HepG2 (cell line): Measurements from ENCODE around the gene CHEK2. TPM values are rescaled to one million over a fixed set of nuclear protein-coding genes. Genes with fewer than 3 reads are reported as not detected.

Experiments
- FOSL2 ChIP-seq: sonication (generic); formaldehyde crosslinking; IDR thresholded peaks from 2 replicates; pipeline ENCODE4 v1.4.0; 2020; ENCODE audit warnings: missing genetic modification reagents
- KAT7 ChIP-seq: IDR thresholded peaks from 2 replicates; pipeline ENCODE4 v1.6.1; 2018; ENCODE audit warnings: borderline replicate concordance, missing compliant biosample characterization
- KLF9 ChIP-seq: IDR thresholded peaks from 2 replicates; pipeline ENCODE4 v1.6.1; 2016; ENCODE audit warnings: low read depth
- LCORL ChIP-seq, 2 experiments: fragments of 450-650 bp in 1 of 2; sonication (generic) in 1 of 2; formaldehyde crosslinking in 1 of 2; IDR thresholded peaks; 2 replicates each; pipeline versions ENCODE4 v1.5.0 to v1.6.1; 2017 to 2020; ENCODE audit warnings: antibody characterized with exemption in 1 of 2, missing genetic modification reagents in 1 of 2
- MEIS1 ChIP-seq: sonication (generic); formaldehyde crosslinking; IDR thresholded peaks from 2 replicates; pipeline ENCODE4 v1.9.0; 2021; ENCODE audit warnings: mild to moderate bottlenecking, missing genetic modification reagents, moderate library complexity, borderline replicate concordance
- NFE2L1 ChIP-seq: sonication (generic); formaldehyde crosslinking; IDR thresholded peaks from 2 replicates; pipeline ENCODE4 v1.4.0; 2020; ENCODE audit warnings: missing genetic modification reagents, mild to moderate bottlenecking, borderline replicate concordance
- NR2F2 ChIP-seq: IDR thresholded peaks from 2 replicates; pipeline ENCODE4 v1.6.1; 2012; ENCODE audit warnings: low read depth, inconsistent platforms, borderline replicate concordance
- SMAD3 ChIP-seq: sonication (generic); formaldehyde crosslinking; IDR thresholded peaks from 2 replicates; pipeline ENCODE4 v1.4.0; 2020; ENCODE audit warnings: missing genetic modification reagents
- SP2 ChIP-seq: sonication (generic); formaldehyde crosslinking; IDR thresholded peaks from 2 replicates; pipeline ENCODE4 v1.5.1; 2020; ENCODE audit warnings: mild to moderate bottlenecking, missing genetic modification reagents
- TAF15 ChIP-seq: fragments of 200-400 bp; formaldehyde crosslinking; IDR thresholded peaks from one replicate; pipeline ENCODE4 v1.6.1; 2018; ENCODE audit warnings: mild to moderate bottlenecking, low read depth, low read length; ENCODE audit not compliant: poor library complexity, severe bottlenecking
- ZNF180 ChIP-seq: sonication (generic); formaldehyde crosslinking; IDR thresholded peaks from 2 replicates; pipeline ENCODE4 v1.4.0; 2020; ENCODE audit warnings: low read depth, missing genetic modification reagents, borderline replicate concordance
- ZNF20 ChIP-seq: sonication (generic); formaldehyde crosslinking; IDR thresholded peaks from 2 replicates; pipeline ENCODE4 v1.4.0; 2020; ENCODE audit warnings: mild to moderate bottlenecking, moderate library complexity, missing genetic modification reagents
- ZNF333 ChIP-seq: sonication (generic); formaldehyde crosslinking; IDR thresholded peaks from 2 replicates; pipeline ENCODE4 v1.4.0; 2020; ENCODE audit warnings: mild to moderate bottlenecking, missing genetic modification reagents, borderline replicate concordance
- ZNF530 ChIP-seq: sonication (generic); formaldehyde crosslinking; IDR thresholded peaks from 2 replicates; pipeline ENCODE4 v1.5.0; 2020; ENCODE audit warnings: low read depth, mild to moderate bottlenecking, missing genetic modification reagents
- ZNF557 ChIP-seq: sonication (generic); formaldehyde crosslinking; IDR thresholded peaks from 2 replicates; pipeline ENCODE4 v1.4.0; 2020; ENCODE audit warnings: missing genetic modification reagents
- ZNF619 ChIP-seq: sonication (generic); formaldehyde crosslinking; IDR thresholded peaks from 2 replicates; pipeline ENCODE4 v1.4.0; 2020; ENCODE audit warnings: mild to moderate bottlenecking, missing genetic modification reagents
- ZNF644 ChIP-seq: IDR thresholded peaks from 2 replicates; pipeline ENCODE4 v1.6.1; 2016; ENCODE audit warnings: low read depth
- ZNF749 ChIP-seq: sonication (generic); formaldehyde crosslinking; IDR thresholded peaks from 2 replicates; pipeline ENCODE4 v1.8.0; 2022; ENCODE audit warnings: mild to moderate bottlenecking, missing genetic modification reagents, moderate library complexity, borderline replicate concordance
- ZNF761 ChIP-seq: sonication (generic); formaldehyde crosslinking; conservative IDR thresholded peaks from 2 replicates; pipeline ENCODE4 v1.4.0; 2020; ENCODE audit warnings: mild to moderate bottlenecking, missing genetic modification reagents
- ZNF772 ChIP-seq: sonication (generic); formaldehyde crosslinking; IDR thresholded peaks from 2 replicates; pipeline ENCODE4 v1.5.0; 2020; ENCODE audit warnings: mild to moderate bottlenecking, missing genetic modification reagents
- ZNF839 ChIP-seq: sonication (generic); formaldehyde crosslinking; IDR thresholded peaks from 2 replicates; pipeline ENCODE4 v1.4.0; 2020; ENCODE audit warnings: missing genetic modification reagents, mild to moderate bottlenecking, borderline replicate concordance
- ZSCAN31 ChIP-seq: sonication (generic); formaldehyde crosslinking; IDR thresholded peaks from 2 replicates; pipeline ENCODE4 v1.5.0; 2020; ENCODE audit warnings: low read depth, mild to moderate bottlenecking, missing genetic modification reagents
- polyA plus RNA-seq, 8 experiments: library from polyadenylated mRNA; depleted of rRNA in 3 of 8; stranded (reverse) in 7 of 8; unstranded in 1 of 8; fragments of >200 nt; fragmentation: Illumina TruSeq in 4 of 8; extraction: Trizol in 4 of 8; gene quantifications; 2 replicates each; pipeline versions ENCODE4 v1.2.1 to v1.2.3, GENCODE V29; 2011 to 2016; ENCODE audit warnings: low read depth in 4 of 8, missing spikeins in 1 of 8, mixed read lengths in 1 of 8; ENCODE audit not compliant: insufficient read depth in 1 of 8
- total RNA-seq, 5 experiments: library from RNA; depleted of rRNA; stranded (reverse); fragments of >200 nt; fragmentation: Illumina TruSeq; extraction: Trizol; gene quantifications; 2 replicates each; pipeline ENCODE4 v1.2.3, GENCODE V29; 2016; ENCODE audit warnings: low read depth in 1 of 5
- TF ChIP-seq, protein P1 (sequence below): sonication (generic); formaldehyde crosslinking; IDR thresholded peaks from 2 replicates; pipeline ENCODE4 v1.5.1; 2020; ENCODE audit warnings: missing genetic modification reagents, mild to moderate bottlenecking, borderline replicate concordance
- TF ChIP-seq, protein P2 (sequence below): sonication (generic); formaldehyde crosslinking; IDR thresholded peaks from 2 replicates; pipeline ENCODE4 v1.8.0; 2022; ENCODE audit warnings: mild to moderate bottlenecking, missing genetic modification reagents, moderate library complexity
- TF ChIP-seq, protein P3 (sequence below): sonication (generic); formaldehyde crosslinking; IDR thresholded peaks from 2 replicates; pipeline ENCODE4 v1.4.0; 2020; ENCODE audit warnings: low read depth, mild to moderate bottlenecking, missing genetic modification reagents

Gene CHEK2
- total and polyA plus RNA-seq, 2 of the 13 experiments (the other 11 are each of a cell fraction or from before 2014, with no cell fraction given): 27.0 to 40.5 TPM

GRCh38 chr22:28741200-28741784 lies 328 bp downstream of the CHEK2 start (continued):
- TF ChIP-seq, protein P1, sequence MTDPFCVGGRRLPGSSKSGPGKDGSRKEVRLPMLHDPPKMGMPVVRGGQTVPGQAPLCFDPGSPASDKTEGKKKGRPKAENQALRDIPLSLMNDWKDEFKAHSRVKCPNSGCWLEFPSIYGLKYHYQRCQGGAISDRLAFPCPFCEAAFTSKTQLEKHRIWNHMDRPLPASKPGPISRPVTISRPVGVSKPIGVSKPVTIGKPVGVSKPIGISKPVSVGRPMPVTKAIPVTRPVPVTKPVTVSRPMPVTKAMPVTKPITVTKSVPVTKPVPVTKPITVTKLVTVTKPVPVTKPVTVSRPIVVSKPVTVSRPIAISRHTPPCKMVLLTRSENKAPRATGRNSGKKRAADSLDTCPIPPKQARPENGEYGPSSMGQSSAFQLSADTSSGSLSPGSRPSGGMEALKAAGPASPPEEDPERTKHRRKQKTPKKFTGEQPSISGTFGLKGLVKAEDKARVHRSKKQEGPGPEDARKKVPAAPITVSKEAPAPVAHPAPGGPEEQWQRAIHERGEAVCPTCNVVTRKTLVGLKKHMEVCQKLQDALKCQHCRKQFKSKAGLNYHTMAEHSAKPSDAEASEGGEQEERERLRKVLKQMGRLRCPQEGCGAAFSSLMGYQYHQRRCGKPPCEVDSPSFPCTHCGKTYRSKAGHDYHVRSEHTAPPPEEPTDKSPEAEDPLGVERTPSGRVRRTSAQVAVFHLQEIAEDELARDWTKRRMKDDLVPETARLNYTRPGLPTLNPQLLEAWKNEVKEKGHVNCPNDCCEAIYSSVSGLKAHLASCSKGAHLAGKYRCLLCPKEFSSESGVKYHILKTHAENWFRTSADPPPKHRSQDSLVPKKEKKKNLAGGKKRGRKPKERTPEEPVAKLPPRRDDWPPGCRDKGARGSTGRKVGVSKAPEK (CRISPR knock-in tag): no peak
- TF ChIP-seq ZNF333 (CRISPR knock-in tag) (no peak), FOSL2 (CRISPR knock-in tag) (peak; percentile 97; the same call in 1 of the 2 replicates), ZNF20 (CRISPR knock-in tag) (0 out of 2 replicates have a peak, but pooled peaks have one; percentile 12), ZNF619 (CRISPR knock-in tag) (0 out of 2 replicates have a peak, but pooled peaks have one; percentile 4), ZNF772 (CRISPR knock-in tag) (0 out of 2 replicates have a peak, but pooled peaks have one; percentile 40), MEIS1 (no peak), ZNF530 (CRISPR knock-in tag) (no peak), ZNF557 (CRISPR knock-in tag) (0 out of 2 replicates have a peak, but pooled peaks have one; percentile 33), KLF9 (CRISPR knock-in tag) (0 out of 2 replicates have a peak, but pooled peaks have one; percentile 69), TAF15 (no peak), ZNF749 (CRISPR knock-in tag) (peak; percentile 60; the same call in 1 of the 2 replicates), ZNF761 (0 out of 2 replicates have a peak, but pooled peaks have one; percentile 25), ZNF180 (CRISPR knock-in tag) (no peak), SP2 (no peak), NR2F2 (no peak), SMAD3 (CRISPR knock-in tag) (no peak), ZNF644 (CRISPR knock-in tag) (no peak), LCORL (IDR thresholded peaks at IDR 0.05) (no peak), LCORL (CRISPR knock-in tag; IDR thresholded peaks at IDR 0.05) (0 out of 2 replicates have a peak, but pooled peaks have one; percentile 4), ZNF839 (CRISPR knock-in tag) (no peak), ZSCAN31 (CRISPR knock-in tag) (peak; percentile 24; the same call in 1 of the 2 replicates), KAT7 (CRISPR knock-in tag) (no peak), NFE2L1 (CRISPR knock-in tag) (no peak)
- TF ChIP-seq, protein P2, sequence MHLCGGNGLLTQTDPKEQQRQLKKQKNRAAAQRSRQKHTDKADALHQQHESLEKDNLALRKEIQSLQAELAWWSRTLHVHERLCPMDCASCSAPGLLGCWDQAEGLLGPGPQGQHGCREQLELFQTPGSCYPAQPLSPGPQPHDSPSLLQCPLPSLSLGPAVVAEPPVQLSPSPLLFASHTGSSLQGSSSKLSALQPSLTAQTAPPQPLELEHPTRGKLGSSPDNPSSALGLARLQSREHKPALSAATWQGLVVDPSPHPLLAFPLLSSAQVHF (CRISPR knock-in tag): no peak
- TF ChIP-seq, protein P3, sequence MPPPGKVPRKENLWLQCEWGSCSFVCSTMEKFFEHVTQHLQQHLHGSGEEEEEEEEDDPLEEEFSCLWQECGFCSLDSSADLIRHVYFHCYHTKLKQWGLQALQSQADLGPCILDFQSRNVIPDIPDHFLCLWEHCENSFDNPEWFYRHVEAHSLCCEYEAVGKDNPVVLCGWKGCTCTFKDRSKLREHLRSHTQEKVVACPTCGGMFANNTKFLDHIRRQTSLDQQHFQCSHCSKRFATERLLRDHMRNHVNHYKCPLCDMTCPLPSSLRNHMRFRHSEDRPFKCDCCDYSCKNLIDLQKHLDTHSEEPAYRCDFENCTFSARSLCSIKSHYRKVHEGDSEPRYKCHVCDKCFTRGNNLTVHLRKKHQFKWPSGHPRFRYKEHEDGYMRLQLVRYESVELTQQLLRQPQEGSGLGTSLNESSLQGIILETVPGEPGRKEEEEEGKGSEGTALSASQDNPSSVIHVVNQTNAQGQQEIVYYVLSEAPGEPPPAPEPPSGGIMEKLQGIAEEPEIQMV (CRISPR knock-in tag): 0 out of 2 replicates have a peak, but pooled peaks have one; percentile 76
